ENCODE results near the gene RIT1. TPM values are rescaled to one million over a fixed set of nuclear protein-coding genes. Genes with fewer than 3 reads are reported as not detected.

Gene RIT1
- total and polyA plus RNA-seq, 2 of the 13 experiments (the other 11 are each of a cell fraction or from before 2014, with no cell fraction given), result 12.2 to 32.2 TPM

- TF ChIP-seq IKZF5 (CRISPR knock-in tag; IDR thresholded peaks at IDR 0.05) (peak; percentile 56; the same call in 1 of the 2 replicates), HOMEZ (CRISPR knock-in tag; IDR thresholded peaks at IDR 0.05; ENCODE audit: low read depth) (peak; percentile 15; the same call in 1 of the 2 replicates), MLX (CRISPR knock-in tag; IDR thresholded peaks at IDR 0.05) (peak; percentile 82), TARDBP (CRISPR knock-in tag; IDR thresholded peaks at IDR 0.05) (peak; percentile 50; the same call in 1 of the 2 replicates), AKAP8 (CRISPR knock-in tag; IDR thresholded peaks at IDR 0.05) (no peak), EP300 (IDR thresholded peaks at IDR 0.05; ENCODE audit: low read depth in 2 of 2, low read length in 2 of 2) (peak in 1 of 2 experiments; percentile 42; a peak in 1 of 4 replicates), EP300 (CRISPR knock-in tag; IDR thresholded peaks at IDR 0.05; ENCODE audit: borderline replicate concordance) (no peak), ZSCAN9 (CRISPR knock-in tag; IDR thresholded peaks at IDR 0.05; ENCODE audit: borderline replicate concordance) (no peak), RARA (CRISPR knock-in tag; IDR thresholded peaks at IDR 0.05) (peak; percentile 47; the same call in 1 of the 2 replicates), ZNF784 (CRISPR knock-in tag; IDR thresholded peaks at IDR 0.05; ENCODE audit: borderline replicate concordance) (no peak), KDM1A (CRISPR knock-in tag; IDR thresholded peaks at IDR 0.05) (peak; percentile 95), ZMYM3 (CRISPR knock-in tag; IDR thresholded peaks at IDR 0.05) (peak; percentile 95), HNF4A (CRISPR knock-in tag; IDR thresholded peaks at IDR 0.05) (no peak), ZFP82 (CRISPR knock-in tag; IDR thresholded peaks at IDR 0.05; ENCODE audit: borderline replicate concordance) (0 out of 2 replicates have a peak, but pooled peaks have one; percentile 28), HIC2 (CRISPR knock-in tag; IDR thresholded peaks at IDR 0.05; ENCODE audit: low read depth) (no peak), TEAD3 (CRISPR knock-in tag; optimal IDR thresholded peaks at IDR 0.05; ENCODE audit: borderline replicate concordance) (peak; percentile 80), BHLHE40 (IDR thresholded peaks at IDR 0.05; ENCODE audit: low read length) (peak; percentile 72), THAP11 (CRISPR knock-in tag; IDR thresholded peaks at IDR 0.05) (0 out of 2 replicates have a peak, but pooled peaks have one; percentile 34), MIER3 (CRISPR knock-in tag; IDR thresholded peaks at IDR 0.05; ENCODE audit: borderline replicate concordance) (peak; percentile 30; the same call in 1 of the 2 replicates), NCOA2 (CRISPR knock-in tag; IDR thresholded peaks at IDR 0.05) (peak; percentile 26; the same call in 1 of the 2 replicates), ZGPAT (CRISPR knock-in tag; IDR thresholded peaks at IDR 0.05) (peak; percentile 48; the same call in 1 of the 2 replicates)
Observed at GRCh38 chr1:155893389-155894142, 17.6 kb downstream of the RIT1 start (continued).
